Upper lobe of right lung (tissue), 1 donor: ENCODE measurements around the gene SGMS1. TPM values are rescaled to one million over a fixed set of nuclear protein-coding genes. Genes with fewer than 3 reads are reported as not detected.
"Not testable (repeated sequence)": the region's sequence is repeated elsewhere in the genome, so short reads cannot be mapped to it uniquely, and the experiment has no call there.

Source experiments
- ATAC-seq: fragments of 200-7000 bp; cut with Tn5 transposase; one replicate; pipeline ENCODE4 v1.9.1; 2020; ENCODE audit warnings: mild to moderate bottlenecking, moderate library complexity
- DNase-seq: peaks from one replicate; pipeline ENCODE4 v3.0.0-alpha.2; 2020
- H3K27ac ChIP-seq: fragments of 200-600 bp; one replicate; pipeline ENCODE4 v1.8.0; 2022
- H3K27me3 ChIP-seq: fragments of 200-600 bp; one replicate; pipeline ENCODE4 v1.8.0; 2022; ENCODE audit warnings: mild to moderate bottlenecking
- H3K36me3 ChIP-seq: fragments of 200-600 bp; one replicate; pipeline ENCODE4 v1.8.0; 2022
- H3K4me1 ChIP-seq: fragments of 200-600 bp; one replicate; pipeline ENCODE4 v1.8.0; 2022
- H3K4me3 ChIP-seq: fragments of 200-600 bp; one replicate; pipeline ENCODE4 v1.8.0; 2022; ENCODE audit warnings: mild to moderate bottlenecking
- H3K9me3 ChIP-seq: fragments of 200-600 bp; one replicate; pipeline ENCODE4 v1.8.0; 2022
- intact Hi-C: fragments of 100-400 bp; cut with DNase I; formaldehyde crosslinking; loops from one replicate; pipeline ENCODE4 v1.11.0; 2022
- total RNA-seq: library from RNA; stranded (reverse); fragmentation: NEBNext Ultra II Directional; extraction: Animal tissue kit (Norgen Biotek cat#: 25700); gene quantifications from one replicate; pipeline ENCODE4 v1.2.1, GENCODE V29; 2021
- TF ChIP-seq, protein P1 (sequence below): fragments of 200-600 bp; IDR thresholded peaks from one replicate; pipeline ENCODE4 v1.8.0; 2022; ENCODE audit warnings: antibody characterized with exemption
- donor health status: DM: no; HTN: yes; CAD: no; lungs with severe emphysema.

The SGMS1 gene
- total RNA-seq, 1 donor from 2014 or later = 73.1 TPM

DNA sequence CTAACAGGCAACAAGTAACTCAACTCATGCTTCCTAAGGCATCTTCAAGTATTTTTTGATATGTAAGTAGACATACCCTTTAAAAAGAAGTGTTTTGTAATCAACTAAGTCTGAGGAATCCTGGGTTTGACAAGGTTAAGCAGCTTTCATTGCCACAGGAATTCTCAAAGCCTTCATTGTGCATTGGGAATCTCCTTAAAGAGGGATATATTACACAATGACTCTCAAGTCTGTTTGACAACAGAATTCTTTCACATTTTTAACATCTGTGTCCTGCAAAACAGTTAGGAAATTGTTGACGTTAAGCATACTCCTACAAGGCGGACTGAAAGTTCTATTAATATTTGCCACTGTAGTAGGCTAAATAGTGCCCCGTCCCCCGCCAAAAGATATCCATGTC, 71.4 kb downstream of the SGMS1 start:
- H3K27me3 ChIP-seq = no peaks in the 10 kb centered on the region
- TF ChIP-seq, protein P1, sequence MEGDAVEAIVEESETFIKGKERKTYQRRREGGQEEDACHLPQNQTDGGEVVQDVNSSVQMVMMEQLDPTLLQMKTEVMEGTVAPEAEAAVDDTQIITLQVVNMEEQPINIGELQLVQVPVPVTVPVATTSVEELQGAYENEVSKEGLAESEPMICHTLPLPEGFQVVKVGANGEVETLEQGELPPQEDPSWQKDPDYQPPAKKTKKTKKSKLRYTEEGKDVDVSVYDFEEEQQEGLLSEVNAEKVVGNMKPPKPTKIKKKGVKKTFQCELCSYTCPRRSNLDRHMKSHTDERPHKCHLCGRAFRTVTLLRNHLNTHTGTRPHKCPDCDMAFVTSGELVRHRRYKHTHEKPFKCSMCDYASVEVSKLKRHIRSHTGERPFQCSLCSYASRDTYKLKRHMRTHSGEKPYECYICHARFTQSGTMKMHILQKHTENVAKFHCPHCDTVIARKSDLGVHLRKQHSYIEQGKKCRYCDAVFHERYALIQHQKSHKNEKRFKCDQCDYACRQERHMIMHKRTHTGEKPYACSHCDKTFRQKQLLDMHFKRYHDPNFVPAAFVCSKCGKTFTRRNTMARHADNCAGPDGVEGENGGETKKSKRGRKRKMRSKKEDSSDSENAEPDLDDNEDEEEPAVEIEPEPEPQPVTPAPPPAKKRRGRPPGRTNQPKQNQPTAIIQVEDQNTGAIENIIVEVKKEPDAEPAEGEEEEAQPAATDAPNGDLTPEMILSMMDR = no peak
- peak; percentile 80 for ATAC-seq
- peaks cover 38% of the 10 kb centered on the region for H3K4me1 ChIP-seq
- peak overlapping the region; percentile 25 for H3K27ac ChIP-seq
- H3K4me3 ChIP-seq = no peak overlapping the region
- H3K9me3 ChIP-seq = no peaks in the 10 kb centered on the region
- H3K36me3 ChIP-seq = no peaks in the 10 kb centered on the region
- intact Hi-C loops = no loop called here
- no peak for DNase-seq

DNA sequence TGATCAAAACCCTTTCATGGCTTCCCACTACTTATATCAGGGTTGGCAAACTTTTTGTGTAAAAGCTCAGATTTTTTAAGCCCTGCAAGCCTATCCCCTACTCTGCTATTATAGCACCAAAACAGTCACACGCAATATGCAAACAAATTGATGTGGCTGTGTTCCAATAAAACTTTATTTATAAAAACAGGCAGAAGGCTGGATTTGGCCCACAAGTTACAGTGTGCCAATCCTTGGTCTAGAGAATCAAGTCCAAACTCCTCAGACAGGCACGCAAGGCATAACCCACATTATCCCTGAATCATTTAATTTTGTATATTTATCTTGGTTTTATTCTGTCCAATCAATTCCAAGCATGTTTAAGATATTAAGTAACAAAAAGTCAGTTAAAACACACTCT, 71.9 kb downstream of the SGMS1 start:
- no peak for ATAC-seq
- H3K4me1 ChIP-seq = peaks cover 38% of the 10 kb centered on the region
- DNase-seq = no peak
- intact Hi-C loops = no loop called here
- TF ChIP-seq, protein P1 = no peak
- no peaks in the 10 kb centered on the region for H3K9me3 ChIP-seq
- H3K27ac ChIP-seq = peak overlapping the region; percentile 25
- no peaks in the 10 kb centered on the region for H3K27me3 ChIP-seq
- no peak overlapping the region for H3K4me3 ChIP-seq
- H3K36me3 ChIP-seq = no peaks in the 10 kb centered on the region

DNA sequence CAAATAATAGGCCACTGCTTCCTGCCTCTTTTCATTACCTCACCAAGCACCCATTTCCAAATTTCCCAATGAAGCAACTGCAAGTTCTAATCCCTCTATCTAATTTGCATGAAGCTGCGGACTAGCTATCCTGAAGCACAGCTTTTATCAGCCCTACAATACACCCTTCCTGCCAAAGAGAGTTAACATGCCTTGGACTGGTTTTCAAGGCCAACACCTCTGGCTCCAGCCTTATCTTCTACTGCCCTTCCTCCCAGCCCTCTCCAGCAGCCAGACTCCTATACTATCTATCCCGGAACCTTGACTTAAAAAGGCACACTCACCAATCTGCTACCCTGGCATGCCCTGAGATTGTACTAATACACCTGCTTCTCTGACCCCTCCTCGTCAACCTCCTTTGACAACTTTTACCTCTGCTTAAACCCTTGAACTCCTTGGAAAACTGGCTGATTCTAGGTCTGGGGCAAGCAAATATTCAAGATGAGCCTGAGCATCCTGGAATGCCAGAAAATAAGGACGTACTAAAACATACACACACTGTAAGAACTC, 73.4 kb downstream of the SGMS1 start:
- TF ChIP-seq, protein P1 = no peak
- Histone ChIP-seq H3K4me1 (peaks cover 24% of the 10 kb centered on the region), H3K9me3 (no peaks in the 10 kb centered on the region), H3K27me3 (no peaks in the 10 kb centered on the region), H3K4me3 (no peak overlapping the region), H3K27ac (no peak overlapping the region), H3K36me3 (no peaks in the 10 kb centered on the region)
- peak; percentile 52 for ATAC-seq
- intact Hi-C loops = no loop called here
- no peak for DNase-seq

DNA sequence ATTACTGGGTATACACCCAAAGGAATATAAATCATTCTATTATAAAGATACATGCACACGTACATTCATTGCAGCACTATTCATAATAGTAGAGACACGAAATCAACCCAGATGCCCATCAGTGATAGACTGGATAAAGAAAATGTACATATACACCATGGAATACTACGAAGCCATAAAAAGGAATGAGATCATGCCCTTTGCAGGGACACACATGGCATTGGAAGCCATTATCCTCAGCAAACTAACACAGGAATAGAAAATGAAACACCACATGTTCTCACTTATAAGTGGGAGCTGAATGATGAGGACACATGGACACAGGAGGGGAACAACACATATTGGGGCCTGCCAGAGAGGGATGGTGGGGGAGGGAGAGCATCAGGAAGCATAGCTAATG, 74.6 kb downstream of the SGMS1 start:
- H3K27me3 ChIP-seq, H3K4me3 ChIP-seq, H3K9me3 ChIP-seq, H3K36me3 ChIP-seq, intact Hi-C loops, ATAC-seq, DNase-seq, H3K27ac ChIP-seq: not testable (repeated sequence)
- H3K4me1 ChIP-seq = peaks cover 17% of the 10 kb centered on the region

DNA sequence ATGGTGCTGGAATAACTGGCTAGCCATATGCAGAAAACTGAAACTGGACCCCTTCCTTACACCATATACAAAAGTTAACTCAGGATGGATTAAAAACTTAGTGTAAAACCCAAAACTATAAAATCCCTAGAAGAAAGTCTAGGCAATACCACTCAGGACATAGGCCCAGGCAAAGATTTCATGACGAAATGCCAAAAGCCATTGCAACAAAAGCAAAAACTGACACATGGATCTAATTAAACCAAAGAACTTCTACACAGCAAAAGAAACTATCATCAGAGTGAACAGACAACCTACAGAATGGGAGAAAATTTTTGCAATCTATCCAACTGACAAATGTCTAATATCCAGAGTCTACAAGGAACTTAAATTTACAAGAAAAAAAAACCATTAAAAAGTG, 75.3 kb downstream of the SGMS1 start:
- H3K9me3 ChIP-seq, H3K36me3 ChIP-seq, H3K27ac ChIP-seq, DNase-seq, H3K4me3 ChIP-seq, ATAC-seq, H3K27me3 ChIP-seq, intact Hi-C loops: not testable (repeated sequence)
- peaks cover 17% of the 10 kb centered on the region for H3K4me1 ChIP-seq

DNA sequence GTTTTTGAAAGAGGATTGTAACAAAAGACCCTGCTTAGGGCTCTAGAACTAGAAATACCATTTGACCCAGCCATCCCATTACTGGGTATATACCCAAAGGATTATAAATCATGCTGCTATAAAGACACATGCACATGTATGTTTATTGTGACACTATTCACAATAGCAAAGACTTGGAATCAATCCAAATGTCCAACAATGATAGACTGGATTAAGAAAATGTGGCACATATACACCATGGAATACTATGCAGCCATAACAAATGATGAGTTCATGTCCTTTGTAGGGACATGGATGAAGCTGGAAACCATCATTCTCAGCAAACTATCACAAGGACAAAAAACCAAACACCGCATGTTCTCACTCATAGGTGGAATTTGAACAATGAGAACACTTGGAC, 77.5 kb downstream of the SGMS1 start:
- H3K4me1 ChIP-seq = not testable (repeated sequence)

DNA sequence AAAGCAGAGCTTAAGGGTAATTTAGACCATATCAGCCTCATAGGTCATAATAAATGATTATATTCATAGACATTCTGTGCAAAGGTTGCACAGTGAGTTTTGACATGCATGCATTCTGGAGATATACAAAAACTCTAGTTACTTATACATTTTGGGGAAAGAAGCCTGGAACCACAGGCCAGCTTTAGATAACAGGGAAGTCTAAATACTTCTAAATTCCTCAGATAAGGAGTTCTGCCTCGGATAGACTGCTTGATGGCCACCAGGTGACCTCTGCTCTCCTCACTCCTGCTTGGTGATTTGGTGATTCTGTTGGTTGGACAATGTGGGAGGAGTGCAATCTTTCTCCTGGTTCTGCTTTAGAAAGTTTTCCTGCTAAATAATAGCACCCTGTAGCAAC, 77.9 kb downstream of the SGMS1 start:
- DNase-seq (no peak), ATAC-seq (no peak)
- TF ChIP-seq, protein P1 = no peak
- no peaks in the 10 kb centered on the region for H3K9me3 ChIP-seq
- no peaks in the 10 kb centered on the region for H3K27me3 ChIP-seq
- intact Hi-C loops = no loop called here
- no peaks in the 10 kb centered on the region for H3K36me3 ChIP-seq
- peaks cover 9% of the 10 kb centered on the region for H3K4me1 ChIP-seq
- H3K27ac ChIP-seq = no peak overlapping the region
- no peak overlapping the region for H3K4me3 ChIP-seq

More for the DNA sequence above, 77.5 kb downstream of the SGMS1 start:
- H3K9me3 ChIP-seq, DNase-seq, intact Hi-C loops, H3K4me3 ChIP-seq, ATAC-seq, H3K27me3 ChIP-seq, H3K36me3 ChIP-seq, H3K27ac ChIP-seq: not testable (repeated sequence)
